H1 (cell line): ENCODE results near the gene PCGF3. TPM values are rescaled to one million over a fixed set of nuclear protein-coding genes. Genes with fewer than 3 reads are reported as not detected.

Experiments
- CTCF ChIA-PET: fragments of 300-600 bp; sonication (Branson Sonifier 250); formaldehyde crosslinking; loops from one replicate; lab custom pipeline; 2021; ENCODE audit not compliant: partially characterized antibody; lab: Charles Lee
- POLR2A ChIA-PET: fragments of 300-600 bp; sonication (Branson Sonifier 250); formaldehyde crosslinking; loops from one replicate; lab custom pipeline; 2021; ENCODE audit warnings: inconsistent platforms; ENCODE audit not compliant: partially characterized antibody; lab: Charles Lee
- DNase-seq, 2 experiments: peaks; one replicate each; pipeline versions ENCODE4 v3.0.0 to v3.0.0-alpha.2; 2010 to 2022; ENCODE audit warnings: low spot score in 2 of 2, low read depth in 1 of 2, mixed read lengths in 1 of 2
- FAIRE-seq: peaks from 2 replicates; lab custom pipeline; 2011; peaks lifted over from hg19 to GRCh38; lab: Jason Lieb, UNC
- H2AFZ ChIP-seq: 2 replicates; pipeline ENCODE4 v1.8.1; 2012; ENCODE audit warnings: low read length, inconsistent platforms
- H2AK5ac ChIP-seq: 2 replicates; pipeline ENCODE4 v1.6.1; 2013; ENCODE audit warnings: low read depth, low read length
- H2BK120ac ChIP-seq: replicated peaks from 2 replicates; pipeline ENCODE3; 2013; ENCODE audit warnings: low read depth, low read length, inconsistent platforms
- H2BK12ac ChIP-seq: 2 replicates; pipeline ENCODE4 v1.6.1; 2013; ENCODE audit warnings: low read depth, low read length
- H2BK15ac ChIP-seq: 2 replicates; pipeline ENCODE4 v1.6.1; 2013; ENCODE audit warnings: low read length
- H2BK20ac ChIP-seq: 2 replicates; pipeline ENCODE4 v1.6.1; 2013; ENCODE audit warnings: low read length
- H2BK5ac ChIP-seq: 2 replicates; pipeline ENCODE4 v1.6.1; 2013; ENCODE audit warnings: low read depth, low read length
- H3K14ac ChIP-seq: 2 replicates; pipeline ENCODE4 v1.6.1; 2013; ENCODE audit warnings: inconsistent platforms; ENCODE audit not compliant: insufficient read length
- H3K18ac ChIP-seq: 2 replicates; pipeline ENCODE4 v1.6.1; 2013; ENCODE audit warnings: low read length; ENCODE audit errors: extremely low read depth
- H3K23ac ChIP-seq: 2 replicates; pipeline ENCODE4 v1.6.1; 2013; ENCODE audit warnings: inconsistent platforms; ENCODE audit not compliant: insufficient read length
- H3K23me2 ChIP-seq: 2 replicates; pipeline ENCODE4 v1.6.1; 2013; ENCODE audit warnings: low read depth, low read length
- H3K27ac ChIP-seq: 2 replicates; pipeline ENCODE4 v1.6.1; 2011; ENCODE audit warnings: low read depth, low read length, inconsistent platforms
- H3K27me3 ChIP-seq, 4 experiments: replicated peaks in 1 of 4; 1 replicate in 1 of 4; 2 replicates in 3 of 4; pipeline versions ENCODE4 v1.6.1 to v1.8.1; 2011 to 2013; ENCODE audit warnings: low read length in 3 of 4, mild to moderate bottlenecking in 3 of 4, inconsistent platforms in 2 of 4, mixed read lengths in 2 of 4, moderate library complexity in 1 of 4; ENCODE audit not compliant: control insufficient read depth in 3 of 4, insufficient read depth in 3 of 4; ENCODE audit errors: extremely low read depth in 1 of 4
- H3K36me3 ChIP-seq, 4 experiments: 2 replicates each; pipeline versions ENCODE4 v1.6.1 to v1.8.1; 2011 to 2013; ENCODE audit warnings: mild to moderate bottlenecking in 4 of 4, low read length in 3 of 4, moderate library complexity in 2 of 4, control low read depth in 1 of 4, inconsistent platforms in 1 of 4; ENCODE audit not compliant: insufficient read depth in 4 of 4, control insufficient read depth in 2 of 4
- H3K4ac ChIP-seq: replicated peaks from 2 replicates; pipeline ENCODE3; 2013; ENCODE audit warnings: low read length, low read depth, mixed read lengths, inconsistent platforms; ENCODE audit not compliant: insufficient read length
- H3K4me1 ChIP-seq, 4 experiments: replicated peaks in 1 of 4; 1 replicate in 1 of 4; 2 replicates in 3 of 4; pipeline versions ENCODE4 v1.6.1 to v1.8.1; 2011 to 2013; ENCODE audit warnings: low read length in 3 of 4, inconsistent platforms in 2 of 4, mixed read lengths in 1 of 4; ENCODE audit not compliant: insufficient read depth in 4 of 4, control insufficient read depth in 3 of 4
- H3K4me2 ChIP-seq, 2 experiments: 2 replicates each; pipeline versions ENCODE4 v1.6.1 to v1.8.1; 2011 to 2013; ENCODE audit warnings: low read depth in 2 of 2, low read length in 2 of 2, control low read depth in 1 of 2, inconsistent platforms in 1 of 2, mild to moderate bottlenecking in 1 of 2; ENCODE audit not compliant: insufficient read depth in 1 of 2
- H3K4me3 ChIP-seq, 4 experiments: fragments of 200-600, 300-600 bp in 1 of 4; sonication (generic), shearing (Covaris generic), sonication (Bioruptor Twin) in 1 of 4; 2 replicates each; pipeline versions ENCODE4 v1.5.1 to v1.8.1; 2011 to 2016; ENCODE audit warnings: low read length in 4 of 4, low read depth in 3 of 4, control low read depth in 2 of 4, inconsistent platforms in 2 of 4, mild to moderate bottlenecking in 2 of 4, mixed read lengths in 1 of 4, moderate library complexity in 1 of 4; ENCODE audit not compliant: insufficient read depth in 2 of 4; ENCODE audit errors: extremely low read depth in 1 of 4
- H3K56ac ChIP-seq: replicated peaks from 2 replicates; pipeline ENCODE3; 2013; ENCODE audit warnings: low read depth, mild to moderate bottlenecking, mixed read lengths, low read length, inconsistent platforms; ENCODE audit not compliant: insufficient read length
- H3K79me1 ChIP-seq: 2 replicates; pipeline ENCODE4 v1.6.1; 2013; ENCODE audit warnings: low read depth, low read length, control low read depth
- H3K79me2 ChIP-seq, 2 experiments: 2 replicates each; pipeline versions ENCODE4 v1.6.1 to v1.8.1; 2012 to 2013; ENCODE audit warnings: low read length in 2 of 2, mild to moderate bottlenecking in 2 of 2, inconsistent platforms in 1 of 2; ENCODE audit not compliant: insufficient read depth in 2 of 2, control insufficient read depth in 1 of 2
- H3K9ac ChIP-seq, 4 experiments: replicated peaks in 1 of 4; 1 replicate in 1 of 4; 2 replicates in 3 of 4; pipeline versions ENCODE4 v1.6.1 to v1.8.1; 2011 to 2013; ENCODE audit warnings: low read depth in 3 of 4, low read length in 3 of 4, control low read depth in 2 of 4, mild to moderate bottlenecking in 2 of 4, moderate library complexity in 2 of 4, inconsistent platforms in 1 of 4; ENCODE audit errors: extremely low read depth in 1 of 4
- H3K9me3 ChIP-seq, 2 experiments: 2 replicates each; pipeline versions ENCODE4 v1.6.1 to v1.8.1; 2012 to 2013; ENCODE audit warnings: mild to moderate bottlenecking in 2 of 2, moderate library complexity in 2 of 2, control low read depth in 1 of 2, inconsistent platforms in 1 of 2, low read depth in 1 of 2, low read length in 1 of 2, mixed read lengths in 1 of 2; ENCODE audit not compliant: insufficient read depth in 2 of 2
- H4K20me1 ChIP-seq, 2 experiments: replicated peaks in 1 of 2; 2 replicates each; pipeline versions ENCODE3 to v1.8.1; 2011 to 2013; ENCODE audit warnings: inconsistent platforms in 2 of 2, low read length in 2 of 2, mild to moderate bottlenecking in 1 of 2; ENCODE audit not compliant: insufficient read depth in 2 of 2, control insufficient read depth in 1 of 2
- H4K5ac ChIP-seq: 2 replicates; pipeline ENCODE4 v1.6.1; 2013; ENCODE audit warnings: low read length, low read depth, mixed read lengths, inconsistent platforms; ENCODE audit not compliant: insufficient read length
- H4K8ac ChIP-seq: 2 replicates; pipeline ENCODE4 v1.8.0; 2013; ENCODE audit warnings: mild to moderate bottlenecking, moderate library complexity, low read length, inconsistent platforms; ENCODE audit not compliant: insufficient read depth; ENCODE audit errors: extremely low read depth
- H4K91ac ChIP-seq: replicated peaks from 2 replicates; pipeline ENCODE3; 2013; ENCODE audit warnings: low read length, mixed read lengths, inconsistent platforms; ENCODE audit not compliant: insufficient read length
- ASH2L ChIP-seq: fragments of 200-600, 300-600 bp; sonication (generic); IDR thresholded peaks from one replicate; pipeline ENCODE4 v1.7.1; 2017; ENCODE audit warnings: low read length
- CBX5 ChIP-seq: fragments of 300-800, 300-1000 bp; sonication (generic); IDR thresholded peaks from 2 replicates; pipeline ENCODE4 v1.7.1; 2016; ENCODE audit warnings: antibody characterized with exemption, low read length, low read depth
- CHD1 ChIP-seq: IDR thresholded peaks from 2 replicates; pipeline ENCODE4 v1.6.1; 2012; ENCODE audit warnings: low read depth, low read length, improper control_type of control experiment
- EGR1 ChIP-seq: IDR thresholded peaks from 2 replicates; pipeline ENCODE4 v1.6.1; 2011; ENCODE audit warnings: low read depth, low read length, borderline replicate concordance
- EP300 ChIP-seq, 2 experiments: IDR thresholded peaks; 1 replicate in 1 of 2; 2 replicates in 1 of 2; pipeline ENCODE4 v1.6.1; 2011 to 2012; ENCODE audit warnings: low read depth in 2 of 2, low read length in 2 of 2, mild to moderate bottlenecking in 2 of 2, borderline replicate concordance in 1 of 2, inconsistent platforms in 1 of 2, moderate library complexity in 1 of 2
- EZH2 ChIP-seq: fragments of 200-600 bp; sonication (generic); IDR thresholded peaks from 2 replicates; pipeline ENCODE4 v1.7.1; 2012; ENCODE audit warnings: low read depth, mild to moderate bottlenecking, moderate library complexity, low read length, inconsistent platforms; ENCODE audit not compliant: severe bottlenecking
- GABPA ChIP-seq: IDR thresholded peaks from 2 replicates; pipeline ENCODE4 v1.6.1; 2011; ENCODE audit warnings: mild to moderate bottlenecking, low read length, moderate library complexity, borderline replicate concordance; ENCODE audit not compliant: insufficient read depth
- MAFK ChIP-seq: IDR thresholded peaks from 2 replicates; pipeline ENCODE4 v1.6.1; 2012; ENCODE audit warnings: low read depth, mild to moderate bottlenecking, improper control_type of control experiment, low read length
- POLR2AphosphoS5 ChIP-seq: IDR thresholded peaks from 2 replicates; pipeline ENCODE4 v1.6.1; 2011; ENCODE audit warnings: low read depth, low read length
- RBBP5 ChIP-seq: IDR thresholded peaks from 2 replicates; pipeline ENCODE4 v1.7.1; 2012; ENCODE audit warnings: low read depth, mild to moderate bottlenecking, inconsistent platforms, low read length, moderate library complexity, borderline replicate concordance
- SAP30 ChIP-seq: fragments of 300-600 bp; sonication (generic); IDR thresholded peaks from 2 replicates; pipeline ENCODE4 v1.7.1; 2012; ENCODE audit warnings: low read length, moderate library complexity, mild to moderate bottlenecking, inconsistent platforms; ENCODE audit not compliant: insufficient read depth, insufficient replicate concordance
- SIX5 ChIP-seq: IDR thresholded peaks from 2 replicates; pipeline ENCODE4 v1.6.1; 2011; ENCODE audit warnings: mild to moderate bottlenecking, low read depth, low read length
- WGBS, 2 experiments: shearing (Covaris generic) in 1 of 2; methylation state at CpG; one replicate each; pipeline versions ENCODE4 v1.1.6 to v1.1.7; 2013 to 2015; ENCODE audit warnings: low lambda C conversion rate in 2 of 2, mixed read lengths in 2 of 2, inconsistent platforms in 1 of 2, low coverage in 1 of 2, missing lambda C conversion rate in 1 of 2; ENCODE audit not compliant: insufficient replicate concordance in 2 of 2, insufficient coverage in 1 of 2, insufficient read length in 1 of 2; ENCODE audit errors: extremely low coverage in 1 of 2, missing lambda C conversion rate in 1 of 2; 5-methylcytosine and 5-hydroxymethylcytosine counted together
- polyA plus RNA-seq, 7 experiments: library from polyadenylated mRNA; depleted of rRNA in 3 of 7; stranded (reverse) in 5 of 7; unstranded in 2 of 7; fragments of >200 nt in 5 of 7; fragments of 200-250 nt in 2 of 7; gene quantifications; 1 replicate in 5 of 7; 2 replicates in 1 of 7; 4 replicates in 1 of 7; pipeline versions ENCODE4 v1.2.1 to v1.2.3, GENCODE V29; 2011 to 2013; ENCODE audit warnings: missing spikeins in 2 of 7, mixed read lengths in 2 of 7
- total RNA-seq: library from RNA; stranded (reverse); fragmentation: NEBNext Ultra II Directional; extraction: Animal tissue kit (Norgen Biotek cat#: 25700); gene quantifications from 2 replicates; pipeline ENCODE4 v1.2.1, GENCODE V29; 2021
- TF ChIP-seq, protein P1 (sequence below): IDR thresholded peaks from 2 replicates; pipeline ENCODE4 v1.6.1; 2011; ENCODE audit warnings: low read depth, mild to moderate bottlenecking, low read length; ENCODE audit not compliant: insufficient read depth

Gene PCGF3
- total and polyA plus RNA-seq, 2 of the 8 experiments (the other 6 are each of a cell fraction or from before 2014, with no cell fraction given) = 52.7 to 52.9 TPM

DNA sequence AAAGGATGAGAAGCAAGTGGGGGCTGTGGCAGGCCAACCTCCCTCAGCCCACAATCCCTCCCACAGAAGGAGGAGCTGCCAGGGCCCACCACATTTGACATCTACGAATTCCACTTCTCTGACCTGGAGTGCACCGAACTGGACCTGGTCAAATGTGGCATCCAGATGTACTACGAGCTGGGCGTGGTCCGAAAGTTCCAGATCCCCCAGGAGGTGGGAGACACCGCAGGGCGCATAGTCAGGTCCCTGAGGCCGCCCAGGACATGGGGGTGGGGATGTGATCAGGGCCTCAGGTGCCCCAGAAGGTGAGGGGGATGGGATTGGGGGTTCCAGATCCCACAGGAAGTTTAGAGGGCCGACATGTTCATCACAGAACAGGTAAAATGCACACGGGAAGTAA is 45.2 kb upstream of the PCGF3 start:
- no peak overlapping the region for H2AFZ ChIP-seq
- no peak overlapping the region for H3K27ac ChIP-seq
- H2BK120ac ChIP-seq = no peak overlapping the region
- H3K23me2 ChIP-seq = peaks cover 7% of the 10 kb centered on the region; the same call in 1 of the 2 replicates
- H4K20me1 ChIP-seq = peaks cover 0 to 22% of the 10 kb centered on the region in 2 experiments
- ChIA-PET POLR2A (interaction anchor here (0.6 to 0.7 kb wide), 2 partner anchors 14 to 329 kb away, joined by 3 to 5 read pairs; partner anchors contain the start of genes ATP5ME and MYL5), CTCF (no interaction called here)
- no peaks in the 10 kb centered on the region for H3K27me3 ChIP-seq
- H2BK5ac ChIP-seq = no peak overlapping the region
- DNase-seq = no peak
- H2BK20ac ChIP-seq = no peak overlapping the region
- H3K4me1 ChIP-seq = no peaks in the 10 kb centered on the region
- WGBS, 2 experiments = 95% methylated on average over 10 of the region's 10 CpGs; no CpG with 5 or more reads in 1 of the 2 experiments
- no peak overlapping the region for H3K18ac ChIP-seq
- no peaks in the 10 kb centered on the region for H3K9me3 ChIP-seq
- H3K4me3 ChIP-seq = no peak overlapping the region
- no peaks in the 10 kb centered on the region for H3K79me1 ChIP-seq
- H3K56ac ChIP-seq = no peak overlapping the region
- no peaks in the 10 kb centered on the region; a peak in 1 of 8 replicates for H3K36me3 ChIP-seq
- no peak overlapping the region for H2BK12ac ChIP-seq
- no peak overlapping the region for H3K9ac ChIP-seq
- H4K91ac ChIP-seq = no peak overlapping the region
- H2AK5ac ChIP-seq = no peak overlapping the region
- no peak overlapping the region for H3K4me2 ChIP-seq
- H3K79me2 ChIP-seq = no peaks in the 10 kb centered on the region
- H4K8ac ChIP-seq = no peak overlapping the region; the same call in 1 of the 2 replicates
- H2BK15ac ChIP-seq = no peak overlapping the region
- TF ChIP-seq ASH2L = no peak
- no peak for TF ChIP-seq CBX5
- no peak for TF ChIP-seq MAFK
- no peak for TF ChIP-seq EP300 (IDR thresholded peaks at IDR 0.05; ENCODE audit: borderline replicate concordance in 1 of 2, low read depth in 2 of 2, low read length in 2 of 2)
- no peak for TF ChIP-seq RBBP5
- no peak for TF ChIP-seq EGR1
- no peak for TF ChIP-seq GABPA
- no peak for TF ChIP-seq SAP30
- TF ChIP-seq EZH2 = no peak
- no peak for TF ChIP-seq SIX5
- no peak for TF ChIP-seq POLR2AphosphoS5
- TF ChIP-seq, protein P1, sequence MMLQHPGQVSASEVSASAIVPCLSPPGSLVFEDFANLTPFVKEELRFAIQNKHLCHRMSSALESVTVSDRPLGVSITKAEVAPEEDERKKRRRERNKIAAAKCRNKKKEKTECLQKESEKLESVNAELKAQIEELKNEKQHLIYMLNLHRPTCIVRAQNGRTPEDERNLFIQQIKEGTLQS = no peak
- TF ChIP-seq CHD1 = no peak
- no peak overlapping the region for H4K5ac ChIP-seq
- no peak overlapping the region for H3K14ac ChIP-seq
- FAIRE-seq = no peak
- H3K4ac ChIP-seq = no peak overlapping the region
- no peak overlapping the region for H3K23ac ChIP-seq
